Activated CD4-positive, alpha-beta memory T cell treated with anti-CD3 and anti-CD28 coated beads, Interleukin-2, amount 10 ng/mL, durations not matched to agents 7 days and 5 days (primary cell): Measurements from ENCODE around the gene DISP2. TPM values are rescaled to one million over a fixed set of nuclear protein-coding genes. Genes with fewer than 3 reads are reported as not detected.
A peak's percentile ranks its signal among the peaks of the same experiment; 100 is the strongest.

Experiments used
- CTCF ChIA-PET: fragments of 350-600 bp; sonication (Branson Sonifier 250); formaldehyde crosslinking; loops from one replicate; lab custom pipeline; 2021; ENCODE audit warnings: antibody characterized with exemption, inconsistent platforms; lab: Charles Lee
- POLR2A ChIA-PET: fragments of 350-600 bp; sonication (Branson Sonifier 250); formaldehyde crosslinking; loops from one replicate; lab custom pipeline; 2021; ENCODE audit warnings: antibody characterized with exemption; lab: Charles Lee
- DNase-seq: peaks from one replicate; pipeline ENCODE4 v3.0.0-alpha.2; 2020
- H3K27ac Mint-ChIP-seq: one replicate; pipeline ENCODE4 v1.8.0; 2021; ENCODE audit warnings: mild to moderate bottlenecking, mixed read lengths
- H3K27me3 Mint-ChIP-seq: one replicate; pipeline ENCODE4 v1.8.0; 2021; ENCODE audit warnings: mixed read lengths
- H3K36me3 Mint-ChIP-seq: one replicate; pipeline ENCODE4 v1.8.0; 2021; ENCODE audit warnings: low read depth, mixed read lengths
- H3K4me1 Mint-ChIP-seq: one replicate; pipeline ENCODE4 v1.8.0; 2021; ENCODE audit warnings: mixed read lengths
- H3K4me3 Mint-ChIP-seq: one replicate; pipeline ENCODE4 v1.8.0; 2021; ENCODE audit warnings: mild to moderate bottlenecking, mixed read lengths
- H3K9me3 Mint-ChIP-seq: one replicate; pipeline ENCODE4 v1.8.0; 2021; ENCODE audit warnings: mixed read lengths
- total RNA-seq, 2 experiments: library from RNA; stranded (reverse); gene quantifications; one replicate each; pipeline ENCODE4 v1.2.3, GENCODE V29; 2021

The DISP2 gene
- total RNA-seq, 2 experiments from 2014 or later, result 0.03 to 0.18 TPM

GRCh38 chr15:40367686-40368611, 9.9 kb downstream of the DISP2 start:
- peaks cover 20% of the 10 kb centered on the region for H3K4me1 Mint-ChIP-seq
- ChIA-PET CTCF (interaction anchor here (0.6 to 5.8 kb wide), 24 partner anchors 9 to 259 kb away, joined by 3 to 39 read pairs (median 4); partner anchors contain the start of genes BMF, CCDC32, IVD and KNSTRN), POLR2A (interaction anchor here (0.6 to 5.4 kb wide), 9 partner anchors 11 to 126 kb away, joined by 3 to 22 read pairs (median 7); partner anchors contain the start of genes IVD and KNSTRN)
- H3K27ac Mint-ChIP-seq, result peak overlapping the region; percentile 56
- H3K4me3 Mint-ChIP-seq, result peak overlapping the region; percentile 77
- DNase-seq, result peak; percentile 91
- H3K27me3 Mint-ChIP-seq, result peaks cover 9% of the 10 kb centered on the region
- no peaks in the 10 kb centered on the region for H3K9me3 Mint-ChIP-seq
- H3K36me3 Mint-ChIP-seq, result no peaks in the 10 kb centered on the region

- Mint-ChIP-seq H3K4me1 (peaks cover 20% of the 10 kb centered on the region), H3K9me3 (no peaks in the 10 kb centered on the region), H3K27ac (no peak overlapping the region), H3K27me3 (peaks cover 9% of the 10 kb centered on the region), H3K4me3 (no peak overlapping the region), H3K36me3 (no peaks in the 10 kb centered on the region)
- DNase-seq, result no peak
- CTCF ChIA-PET, result interaction anchor here (0.8 to 5.8 kb wide), 18 partner anchors 8 to 260 kb away, joined by 3 to 39 read pairs (median 4); partner anchors contain the start of genes BMF, CCDC32, CCDC9B and IVD
- POLR2A ChIA-PET, result interaction anchor here (0.6 to 5.4 kb wide), 7 partner anchors 12 to 326 kb away, joined by 3 to 22 read pairs (median 7); partner anchors contain the start of genes IVD, KNSTRN and RAD51
These were observed 10.9 kb downstream of the DISP2 start for GRCh38 chr15:40368719-40369473.

- ChIA-PET CTCF (interaction anchor here (0.9 to 5.8 kb wide), 9 partner anchors 8 to 53 kb away, joined by 3 to 39 read pairs (median 9); partner anchors contain the start of genes CCDC9B, IVD and KNSTRN), POLR2A (interaction anchor here (1.6 to 5.4 kb wide), 4 partner anchors 14 to 325 kb away, joined by 3 to 22 read pairs (median 10); partner anchors contain the start of genes KNSTRN and RAD51)
- H3K36me3 Mint-ChIP-seq, result no peaks in the 10 kb centered on the region
- no peak overlapping the region for H3K4me3 Mint-ChIP-seq
- no peak for DNase-seq
- H3K4me1 Mint-ChIP-seq, result peaks cover 20% of the 10 kb centered on the region
- peaks cover 9% of the 10 kb centered on the region for H3K27me3 Mint-ChIP-seq
- H3K9me3 Mint-ChIP-seq, result no peaks in the 10 kb centered on the region
- H3K27ac Mint-ChIP-seq, result no peak overlapping the region
These were observed 11.5 kb downstream of the DISP2 start for GRCh38 chr15:40369474-40369869.

- Mint-ChIP-seq H3K4me3 (no peak overlapping the region), H3K27me3 (peaks cover 9% of the 10 kb centered on the region), H3K36me3 (no peaks in the 10 kb centered on the region), H3K4me1 (peaks cover 20% of the 10 kb centered on the region), H3K27ac (no peak overlapping the region), H3K9me3 (no peaks in the 10 kb centered on the region)
- CTCF ChIA-PET, result interaction anchor here (0.9 to 5.8 kb wide), 6 partner anchors 26 to 52 kb away, joined by 3 to 39 read pairs (median 10); partner anchors contain the start of genes CCDC9B and IVD
- no peak for DNase-seq
- POLR2A ChIA-PET, result interaction anchor here (0.6 to 5.4 kb wide), 3 partner anchors 13 to 325 kb away, joined by 3 to 22 read pairs (median 3); partner anchors contain the start of genes KNSTRN and RAD51
These were observed 12.0 kb downstream of the DISP2 start for GRCh38 chr15:40369971-40370370.

GRCh38 chr15:40372981-40373380, 15.0 kb downstream of the DISP2 start:
- Mint-ChIP-seq H3K4me1 (peaks cover 3% of the 10 kb centered on the region), H3K27me3 (peaks cover 9% of the 10 kb centered on the region), H3K27ac (no peak overlapping the region), H3K9me3 (no peaks in the 10 kb centered on the region), H3K4me3 (no peak overlapping the region), H3K36me3 (no peaks in the 10 kb centered on the region)
- POLR2A ChIA-PET, result interaction anchor here (1.2 kb wide), 1 partner anchor 25 kb away, joined by 3 read pairs; no protein-coding TSS in a partner anchor
- DNase-seq, result no peak
- CTCF ChIA-PET, result no interaction called here

- ChIA-PET CTCF (interaction anchor here (0.8 to 2.1 kb wide), 2 partner anchors 9 to 40 kb away, joined by 3 to 9 read pairs; no protein-coding TSS in a partner anchor), POLR2A (no interaction called here)
- Mint-ChIP-seq H3K4me1 (peaks cover 6% of the 10 kb centered on the region), H3K9me3 (no peaks in the 10 kb centered on the region), H3K27me3 (peaks cover 5% of the 10 kb centered on the region), H3K4me3 (no peak overlapping the region), H3K27ac (no peak overlapping the region), H3K36me3 (no peaks in the 10 kb centered on the region)
- no peak for DNase-seq
These were observed 19.6 kb downstream of the DISP2 start for GRCh38 chr15:40377606-40378005.

- H3K36me3 Mint-ChIP-seq, result peaks cover 11% of the 10 kb centered on the region
- H3K4me1 Mint-ChIP-seq, result peaks cover 19% of the 10 kb centered on the region
- no peak for DNase-seq
- CTCF ChIA-PET, result interaction anchor here (1.1 to 1.7 kb wide), 2 partner anchors 11 to 35 kb away, joined by 3 to 4 read pairs; no protein-coding TSS in a partner anchor
- POLR2A ChIA-PET, result no interaction called here
- no peak overlapping the region for H3K27ac Mint-ChIP-seq
- H3K27me3 Mint-ChIP-seq, result peaks cover 5% of the 10 kb centered on the region
- no peaks in the 10 kb centered on the region for H3K9me3 Mint-ChIP-seq
- no peak overlapping the region for H3K4me3 Mint-ChIP-seq
These were observed 21.4 kb downstream of the DISP2 start for GRCh38 chr15:40379374-40379773.

- DNase-seq, result no peak
- CTCF ChIA-PET, result interaction anchor here (1.1 to 1.7 kb wide), 2 partner anchors 11 to 36 kb away, joined by 3 to 4 read pairs; no protein-coding TSS in a partner anchor
- POLR2A ChIA-PET, result no interaction called here
- peaks cover 5% of the 10 kb centered on the region for H3K27me3 Mint-ChIP-seq
- peaks cover 24% of the 10 kb centered on the region for H3K4me1 Mint-ChIP-seq
- no peaks in the 10 kb centered on the region for H3K9me3 Mint-ChIP-seq
- H3K27ac Mint-ChIP-seq, result no peak overlapping the region
- H3K36me3 Mint-ChIP-seq, result peaks cover 15% of the 10 kb centered on the region
- H3K4me3 Mint-ChIP-seq, result no peak overlapping the region
These were observed 21.8 kb downstream of the DISP2 start for GRCh38 chr15:40379853-40380252.

GRCh38 chr15:40380636-40381035, 22.6 kb downstream of the DISP2 start:
- H3K4me3 Mint-ChIP-seq, result no peak overlapping the region
- peaks cover 30% of the 10 kb centered on the region for H3K4me1 Mint-ChIP-seq
- CTCF ChIA-PET, result no interaction called here
- no peak for DNase-seq
- H3K27me3 Mint-ChIP-seq, result peaks cover 5% of the 10 kb centered on the region
- POLR2A ChIA-PET, result no interaction called here
- H3K36me3 Mint-ChIP-seq, result peaks cover 21% of the 10 kb centered on the region
- no peak overlapping the region for H3K27ac Mint-ChIP-seq
- H3K9me3 Mint-ChIP-seq, result no peaks in the 10 kb centered on the region

- H3K27me3 Mint-ChIP-seq, result peaks cover 5% of the 10 kb centered on the region
- H3K4me3 Mint-ChIP-seq, result peak overlapping the region; percentile 98
- CTCF ChIA-PET, result interaction anchor here (0.8 to 3.5 kb wide), 5 partner anchors 14 to 44 kb away, joined by 3 to 19 read pairs (median 5); no protein-coding TSS in a partner anchor
- H3K36me3 Mint-ChIP-seq, result peaks cover 30% of the 10 kb centered on the region
- no peaks in the 10 kb centered on the region for H3K9me3 Mint-ChIP-seq
- POLR2A ChIA-PET, result interaction anchor here (0.6 to 6.5 kb wide), 15 partner anchors 10 to 68 kb away, joined by 3 to 41 read pairs (median 4); partner anchors contain the start of gene IVD
- peaks cover 32% of the 10 kb centered on the region for H3K4me1 Mint-ChIP-seq
- no peak overlapping the region for H3K27ac Mint-ChIP-seq
- DNase-seq, result no peak
These were observed 24.0 kb downstream of the DISP2 start for GRCh38 chr15:40381818-40382529.

- peak; percentile 94 for DNase-seq
- ChIA-PET POLR2A (interaction anchor here (0.6 to 6.5 kb wide), 16 partner anchors 9 to 68 kb away, joined by 3 to 41 read pairs (median 4); partner anchors contain the start of gene IVD), CTCF (interaction anchor here (0.8 to 3.5 kb wide), 6 partner anchors 14 to 45 kb away, joined by 3 to 19 read pairs (median 4); no protein-coding TSS in a partner anchor)
- Mint-ChIP-seq H3K4me1 (peaks cover 32% of the 10 kb centered on the region), H3K27ac (peak within 1 kb of the TSS; percentile 82), H3K9me3 (no peaks in the 10 kb centered on the region), H3K4me3 (peak within 1 kb of the TSS; percentile 98), H3K36me3 (peaks cover 39% of the 10 kb centered on the region), H3K27me3 (peaks cover 5% of the 10 kb centered on the region)
These were observed 24.8 kb downstream of the DISP2 start, which contains the start of gene KNSTRN for GRCh38 chr15:40382580-40383456. KNSTRN (plus strand) TSS chr15:40382721; CDS start chr15:40382836, 115 bp downstream.
